Activated CD8-positive, alpha-beta T cell treated with anti-CD3 and anti-CD28 coated beads, Interleukin-2, amount 10 ng/mL, durations not matched to agents 7 days and 5 days (primary cell): ENCODE measurements around the gene USP3. TPM values are rescaled to one million over a fixed set of nuclear protein-coding genes. Genes with fewer than 3 reads are reported as not detected.
"Not testable (repeated sequence)": the region's sequence is repeated elsewhere in the genome, so short reads cannot be mapped to it uniquely, and the experiment has no call there.

ENCODE experiments used
- ATAC-seq: fragments of 150-1000 bp; cut with Tn5 transposase; one replicate; pipeline ENCODE4 v1.10.0; 2021; ENCODE audit warnings: moderate library complexity
- CTCF ChIA-PET: fragments of 350-600 bp; sonication (Branson Sonifier 250); formaldehyde crosslinking; loops from one replicate; lab custom pipeline; 2021; ENCODE audit warnings: antibody characterized with exemption; lab: Charles Lee
- POLR2A ChIA-PET: fragments of 350-600 bp; sonication (Branson Sonifier 250); formaldehyde crosslinking; loops from one replicate; lab custom pipeline; 2021; ENCODE audit warnings: antibody characterized with exemption; lab: Charles Lee
- DNase-seq: peaks from one replicate; pipeline ENCODE4 v3.0.0-alpha.2; 2020
- H3K27ac Mint-ChIP-seq: one replicate; pipeline ENCODE4 v1.8.0; 2021; ENCODE audit warnings: mild to moderate bottlenecking, mixed read lengths
- H3K27me3 Mint-ChIP-seq: one replicate; pipeline ENCODE4 v1.8.0; 2021; ENCODE audit warnings: low read depth, mixed read lengths
- H3K36me3 Mint-ChIP-seq: one replicate; pipeline ENCODE4 v1.8.0; 2021; ENCODE audit warnings: low read depth, mixed read lengths
- H3K4me1 Mint-ChIP-seq: one replicate; pipeline ENCODE4 v1.8.0; 2021; ENCODE audit warnings: low read depth, mixed read lengths
- H3K4me3 Mint-ChIP-seq: one replicate; pipeline ENCODE4 v1.8.0; 2021; ENCODE audit warnings: mild to moderate bottlenecking, mixed read lengths
- H3K9me3 Mint-ChIP-seq: one replicate; pipeline ENCODE4 v1.8.0; 2022; ENCODE audit warnings: mixed read lengths; ENCODE audit not compliant: insufficient read depth
- total RNA-seq, 2 experiments: library from RNA; stranded (reverse); gene quantifications; one replicate each; pipeline ENCODE4 v1.2.3, GENCODE V29; 2021

Gene USP3
- total RNA-seq, 2 experiments from 2014 or later, result 48.3 to 49.1 TPM

- H3K4me1 Mint-ChIP-seq, result peaks cover 46% of the 10 kb centered on the region
- POLR2A ChIA-PET, result interaction anchor here (1.2 kb wide), 1 partner anchor 16 kb away, joined by 3 read pairs; no protein-coding TSS in a partner anchor
- H3K27me3 Mint-ChIP-seq, result no peaks in the 10 kb centered on the region
- H3K36me3 Mint-ChIP-seq, result peaks cover 23% of the 10 kb centered on the region
- no peak overlapping the region for H3K27ac Mint-ChIP-seq
- no peak overlapping the region for H3K4me3 Mint-ChIP-seq
- ATAC-seq (no peak), DNase-seq (no peak)
- H3K9me3 Mint-ChIP-seq, result no peaks in the 10 kb centered on the region
- CTCF ChIA-PET, result interaction anchor here (0.9 to 2.3 kb wide), 6 partner anchors 12 to 65 kb away, joined by 3 to 8 read pairs (median 4); no protein-coding TSS in a partner anchor
Observed at GRCh38 chr15:63531586-63531985, 27.2 kb downstream of the USP3 start.

GRCh38 chr15:63532307-63532744 is 27.9 kb downstream of the USP3 start:
- H3K9me3 Mint-ChIP-seq, result no peaks in the 10 kb centered on the region
- H3K4me3 Mint-ChIP-seq, result no peak overlapping the region
- H3K27ac Mint-ChIP-seq, result no peak overlapping the region
- POLR2A ChIA-PET, result no interaction called here
- H3K36me3 Mint-ChIP-seq, result peaks cover 21% of the 10 kb centered on the region
- ATAC-seq (no peak), DNase-seq (no peak)
- CTCF ChIA-PET, result interaction anchor here (0.9 to 2.3 kb wide), 5 partner anchors 13 to 66 kb away, joined by 3 to 8 read pairs (median 4); no protein-coding TSS in a partner anchor
- H3K4me1 Mint-ChIP-seq, result peaks cover 43% of the 10 kb centered on the region
- H3K27me3 Mint-ChIP-seq, result no peaks in the 10 kb centered on the region

GRCh38 chr15:63534888-63535287 is 30.5 kb downstream of the USP3 start:
- Mint-ChIP-seq H3K4me1 (peaks cover 30% of the 10 kb centered on the region), H3K36me3 (peaks cover 28% of the 10 kb centered on the region)
- POLR2A ChIA-PET, result not testable (repeated sequence)

GRCh38 chr15:63535689-63536088 is 31.3 kb downstream of the USP3 start:
- H3K27me3 Mint-ChIP-seq, result no peaks in the 10 kb centered on the region
- H3K36me3 Mint-ChIP-seq, result peaks cover 30% of the 10 kb centered on the region
- ChIA-PET POLR2A (no interaction called here), CTCF (interaction anchor here (1.3 kb wide), 1 partner anchor 68 kb away, joined by 5 read pairs; no protein-coding TSS in a partner anchor)
- peaks cover 24% of the 10 kb centered on the region for H3K4me1 Mint-ChIP-seq
- no peak for ATAC-seq
- H3K27ac Mint-ChIP-seq, result no peak overlapping the region
- no peaks in the 10 kb centered on the region for H3K9me3 Mint-ChIP-seq
- no peak for DNase-seq
- no peak overlapping the region for H3K4me3 Mint-ChIP-seq

More at GRCh38 chr15:63534888-63535287, 30.5 kb downstream of the USP3 start:
- CTCF ChIA-PET, H3K27ac Mint-ChIP-seq, ATAC-seq, DNase-seq, H3K27me3 Mint-ChIP-seq, H3K9me3 Mint-ChIP-seq, H3K4me3 Mint-ChIP-seq: not testable (repeated sequence)

- CTCF ChIA-PET, result no interaction called here
- Mint-ChIP-seq H3K9me3 (no peaks in the 10 kb centered on the region), H3K27me3 (no peaks in the 10 kb centered on the region), H3K4me1 (peaks cover 24% of the 10 kb centered on the region), H3K27ac (no peak overlapping the region), H3K36me3 (peaks cover 43% of the 10 kb centered on the region), H3K4me3 (no peak overlapping the region)
- DNase-seq (no peak), ATAC-seq (no peak)
- POLR2A ChIA-PET, result no interaction called here
Observed at GRCh38 chr15:63538876-63539275, 34.5 kb downstream of the USP3 start.

GRCh38 chr15:63539521-63539920 is 35.1 kb downstream of the USP3 start:
- Mint-ChIP-seq H3K9me3 (no peaks in the 10 kb centered on the region), H3K4me3 (no peak overlapping the region), H3K27ac (no peak overlapping the region), H3K4me1 (peaks cover 29% of the 10 kb centered on the region), H3K36me3 (peaks cover 43% of the 10 kb centered on the region), H3K27me3 (no peaks in the 10 kb centered on the region)
- ChIA-PET POLR2A (no interaction called here), CTCF (no interaction called here)
- no peak for ATAC-seq
- no peak for DNase-seq

- peaks cover 43% of the 10 kb centered on the region for H3K36me3 Mint-ChIP-seq
- no peak overlapping the region for H3K27ac Mint-ChIP-seq
- peaks cover 31% of the 10 kb centered on the region for H3K4me1 Mint-ChIP-seq
- POLR2A ChIA-PET, result no interaction called here
- ATAC-seq (no peak), DNase-seq (no peak)
- CTCF ChIA-PET, result interaction anchor here (1.0 kb wide), 2 partner anchors 35 to 70 kb away, joined by 3 read pairs; no protein-coding TSS in a partner anchor
- no peak overlapping the region for H3K4me3 Mint-ChIP-seq
- H3K9me3 Mint-ChIP-seq, result no peaks in the 10 kb centered on the region
- no peaks in the 10 kb centered on the region for H3K27me3 Mint-ChIP-seq
Observed at GRCh38 chr15:63539998-63540397, 35.6 kb downstream of the USP3 start.

- DNase-seq (no peak), ATAC-seq (no peak)
- peaks cover 27% of the 10 kb centered on the region for H3K4me1 Mint-ChIP-seq
- POLR2A ChIA-PET, result interaction anchor here (1.6 kb wide), 1 partner anchor 10 kb away, joined by 3 read pairs; no protein-coding TSS in a partner anchor
- CTCF ChIA-PET, result interaction anchor here (1.0 to 2.6 kb wide), 4 partner anchors 9 to 74 kb away, joined by 3 to 8 read pairs (median 4); no protein-coding TSS in a partner anchor
- H3K36me3 Mint-ChIP-seq, result peaks cover 40% of the 10 kb centered on the region
- no peaks in the 10 kb centered on the region for H3K27me3 Mint-ChIP-seq
- H3K9me3 Mint-ChIP-seq, result no peaks in the 10 kb centered on the region
- no peak overlapping the region for H3K27ac Mint-ChIP-seq
- H3K4me3 Mint-ChIP-seq, result no peak overlapping the region
Observed at GRCh38 chr15:63540449-63540848, 36.1 kb downstream of the USP3 start.

- Mint-ChIP-seq H3K4me1 (peaks cover 20% of the 10 kb centered on the region), H3K36me3 (peaks cover 27% of the 10 kb centered on the region), H3K27ac (peak overlapping the region; percentile 60), H3K27me3 (no peaks in the 10 kb centered on the region), H3K9me3 (no peaks in the 10 kb centered on the region), H3K4me3 (peak overlapping the region; percentile 15)
- ATAC-seq (no peak), DNase-seq (no peak)
- CTCF ChIA-PET, result interaction anchor here (0.6 to 2.6 kb wide), 12 partner anchors 9 to 341 kb away, joined by 3 to 19 read pairs (median 4); no protein-coding TSS in a partner anchor
- POLR2A ChIA-PET, result interaction anchor here (0.6 to 0.9 kb wide), 3 partner anchors 13 to 27 kb away, joined by 3 to 7 read pairs (median 3); no protein-coding TSS in a partner anchor
Observed at GRCh38 chr15:63544258-63545026, 40.0 kb downstream of the USP3 start.

GRCh38 chr15:63545520-63545919 is 41.1 kb downstream of the USP3 start:
- H3K4me1 Mint-ChIP-seq, result peaks cover 20% of the 10 kb centered on the region
- peaks cover 20% of the 10 kb centered on the region for H3K36me3 Mint-ChIP-seq
- no peaks in the 10 kb centered on the region for H3K27me3 Mint-ChIP-seq
- H3K9me3 Mint-ChIP-seq, result no peaks in the 10 kb centered on the region
- ATAC-seq, result no peak
- ChIA-PET POLR2A (no interaction called here), CTCF (interaction anchor here (0.7 to 2.6 kb wide), 9 partner anchors 8 to 803 kb away, joined by 3 to 19 read pairs (median 7); no protein-coding TSS in a partner anchor)
- no peak for DNase-seq
- no peak overlapping the region for H3K27ac Mint-ChIP-seq
- no peak overlapping the region for H3K4me3 Mint-ChIP-seq

GRCh38 chr15:63551400-63551799 is 47.0 kb downstream of the USP3 start:
- no peak overlapping the region for H3K27ac Mint-ChIP-seq
- no peak overlapping the region for H3K4me3 Mint-ChIP-seq
- POLR2A ChIA-PET, result interaction anchor here (0.8 kb wide), 1 partner anchor 47 kb away, joined by 3 read pairs; the partner anchor contains the start of gene USP3
- CTCF ChIA-PET, result interaction anchor here (0.7 to 1.2 kb wide), 2 partner anchors 38 to 64 kb away, joined by 3 to 5 read pairs; no protein-coding TSS in a partner anchor
- no peaks in the 10 kb centered on the region for H3K27me3 Mint-ChIP-seq
- H3K9me3 Mint-ChIP-seq, result no peaks in the 10 kb centered on the region
- peaks cover 23% of the 10 kb centered on the region for H3K4me1 Mint-ChIP-seq
- no peak for DNase-seq
- H3K36me3 Mint-ChIP-seq, result peaks cover 23% of the 10 kb centered on the region
- no peak for ATAC-seq
